GM23338 (cell line): ENCODE measurements around the gene CLIP2. TPM values are rescaled to one million over a fixed set of nuclear protein-coding genes. Genes with fewer than 3 reads are reported as not detected.

Source experiments
- ATAC-seq: fragments of 200-7000 bp; cut with Tn5 transposase; 3 replicates; pipeline ENCODE4 v1.9.1; 2020
- DNase-seq: peaks from one replicate; pipeline ENCODE4 v3.0.0-alpha.2; 2015; ENCODE audit warnings: low spot score
- H2AFZ ChIP-seq: fragments of 200-600 bp; sonication (generic); 2 replicates; pipeline ENCODE4 v1.8.0; 2016; ENCODE audit warnings: antibody characterized with exemption, mild to moderate bottlenecking, moderate library complexity
- H3F3A ChIP-seq: fragments of 200-600 bp; sonication (generic); replicated peaks from 2 replicates; pipeline ENCODE4 v1.8.0; 2017; ENCODE audit warnings: antibody characterized with exemption, mixed run types, low read depth
- H3K27ac ChIP-seq: fragments of 200-600 bp; sonication (generic); 2 replicates; pipeline ENCODE4 v1.6.1; 2016; ENCODE audit warnings: low read depth
- H3K27me3 ChIP-seq: fragments of 200-600 bp; sonication (generic); 2 replicates; pipeline ENCODE4 v1.8.0; 2016; ENCODE audit warnings: mild to moderate bottlenecking, mixed run types, moderate library complexity; ENCODE audit not compliant: insufficient read depth
- H3K36me3 ChIP-seq: fragments of 200-600 bp; sonication (generic); 2 replicates; pipeline ENCODE4 v1.8.0; 2016; ENCODE audit warnings: mild to moderate bottlenecking; ENCODE audit not compliant: insufficient read depth
- H3K4me1 ChIP-seq: fragments of 200-600 bp; sonication (generic); 2 replicates; pipeline ENCODE4 v1.8.0; 2016; ENCODE audit warnings: mild to moderate bottlenecking, moderate library complexity; ENCODE audit not compliant: insufficient read depth
- H3K4me2 ChIP-seq: fragments of 200-600 bp; sonication (generic); 2 replicates; pipeline ENCODE4 v1.7.1; 2017; ENCODE audit warnings: mixed run types
- H3K4me3 ChIP-seq: fragments of 200-600 bp; sonication (generic); 2 replicates; pipeline ENCODE4 v1.6.1; 2016; ENCODE audit warnings: mixed run types
- H3K79me2 ChIP-seq: fragments of 200-600 bp; sonication (generic); replicated peaks from 2 replicates; pipeline ENCODE4 v1.8.0; 2017; ENCODE audit warnings: mild to moderate bottlenecking; ENCODE audit not compliant: insufficient read depth
- H3K9me2 ChIP-seq: fragments of 200-600 bp; sonication (generic); 2 replicates; pipeline ENCODE4 v1.8.0; 2017; ENCODE audit not compliant: insufficient read depth
- H4K20me1 ChIP-seq: fragments of 200-600 bp; sonication (generic); replicated peaks from 2 replicates; pipeline ENCODE4 v1.8.0; 2017; ENCODE audit warnings: mild to moderate bottlenecking; ENCODE audit not compliant: insufficient read depth
- H3K27ac Mint-ChIP-seq: 2 replicates; pipeline ENCODE4 v1.8.0; 2020; ENCODE audit warnings: inconsistent platforms, mild to moderate bottlenecking, moderate library complexity, mixed read lengths
- H3K27me3 Mint-ChIP-seq: 3 replicates; pipeline ENCODE4 v1.8.0; 2022; ENCODE audit warnings: low read depth, mild to moderate bottlenecking, moderate library complexity, mixed read lengths, inconsistent platforms; ENCODE audit not compliant: insufficient read depth, poor library complexity
- H3K36me3 Mint-ChIP-seq: 3 replicates; pipeline ENCODE4 v1.8.0; 2021; ENCODE audit warnings: low read depth, mild to moderate bottlenecking, inconsistent platforms, moderate library complexity, mixed read lengths
- H3K4me1 Mint-ChIP-seq: 3 replicates; pipeline ENCODE4 v1.8.0; 2020; ENCODE audit warnings: mild to moderate bottlenecking, inconsistent platforms, mixed read lengths
- H3K4me3 Mint-ChIP-seq: 3 replicates; pipeline ENCODE4 v1.8.0; 2021; ENCODE audit warnings: moderate library complexity, mild to moderate bottlenecking, inconsistent platforms, mixed read lengths
- H3K9me3 Mint-ChIP-seq: 3 replicates; pipeline ENCODE4 v1.8.0; 2020; ENCODE audit warnings: moderate library complexity, mild to moderate bottlenecking, inconsistent platforms, mixed read lengths
- CREB1 ChIP-seq: fragments of 250-450 bp; sonication (Bioruptor Pico); IDR thresholded peaks from 2 replicates; pipeline ENCODE4 v1.5.0; 2020; ENCODE audit warnings: low read depth, mild to moderate bottlenecking, moderate library complexity
- EZH2phosphoT487 ChIP-seq: fragments of 200-600 bp; sonication (generic); IDR thresholded peaks from one replicate; pipeline ENCODE4 v1.8.1; 2018; ENCODE audit warnings: antibody characterized with exemption; ENCODE audit not compliant: unreplicated experiment
- JUNB ChIP-seq: IDR thresholded peaks from one replicate; pipeline ENCODE4 v1.6.1; 2016; ENCODE audit warnings: antibody characterized with exemption; ENCODE audit not compliant: unreplicated experiment
- NANOG ChIP-seq: IDR thresholded peaks from 2 replicates; pipeline ENCODE4 v1.6.1; 2016; ENCODE audit warnings: antibody characterized with exemption, borderline replicate concordance
- POLR2AphosphoS5 ChIP-seq: IDR thresholded peaks from 2 replicates; pipeline ENCODE4 v1.6.1; 2016; ENCODE audit warnings: antibody characterized with exemption, low read depth
- REST ChIP-seq: IDR thresholded peaks from one replicate; pipeline ENCODE4 v1.6.1; 2018; ENCODE audit warnings: antibody characterized with exemption; ENCODE audit not compliant: unreplicated experiment
- STAT1 ChIP-seq: IDR thresholded peaks from one replicate; pipeline ENCODE4 v1.6.1; 2016; ENCODE audit warnings: antibody characterized with exemption; ENCODE audit not compliant: unreplicated experiment
- ZNF114 ChIP-seq: fragments of 250-450 bp; sonication (Bioruptor Pico); IDR thresholded peaks from 2 replicates; pipeline ENCODE4 v1.5.0; 2020; ENCODE audit warnings: mild to moderate bottlenecking, moderate library complexity
- ZNF331 ChIP-seq: fragments of 250-450 bp; sonication (Bioruptor Pico); IDR thresholded peaks from 2 replicates; pipeline ENCODE4 v1.5.0; 2020; ENCODE audit warnings: low read depth, mild to moderate bottlenecking, moderate library complexity
- polyA plus RNA-seq: library from polyadenylated mRNA; unstranded; fragments of >200 nt; fragmentation: Nextera tagmentation; extraction: Ambion mirVana; gene quantifications from 2 replicates; pipeline ENCODE4 v1.2.1, GENCODE V29; 2016
- total RNA-seq: library from RNA; depleted of rRNA; stranded (reverse); fragments of >200 nt; shearing (Covaris generic); gene quantifications from 2 replicates; pipeline ENCODE4 v1.2.3, GENCODE V29; 2014
- TF ChIP-seq, protein P1 (sequence below): IDR thresholded peaks from 2 replicates; pipeline ENCODE4 v1.6.1; 2016; ENCODE audit warnings: antibody characterized with exemption
- TF ChIP-seq, protein P2 (sequence below), 2 experiments: fragments of 200-600 bp in 1 of 2; sonication (generic) in 1 of 2; conservative IDR thresholded peaks; 2 replicates each; pipeline versions ENCODE4 v1.5.1 to v1.6.1; 2016 to 2017; ENCODE audit warnings: antibody characterized with exemption in 2 of 2, low read depth in 2 of 2, mild to moderate bottlenecking in 2 of 2, moderate library complexity in 1 of 2

Gene CLIP2
- total and polyA plus RNA-seq, 2 experiments from 2014 or later, result 8.1 to 51.9 TPM

DNA sequence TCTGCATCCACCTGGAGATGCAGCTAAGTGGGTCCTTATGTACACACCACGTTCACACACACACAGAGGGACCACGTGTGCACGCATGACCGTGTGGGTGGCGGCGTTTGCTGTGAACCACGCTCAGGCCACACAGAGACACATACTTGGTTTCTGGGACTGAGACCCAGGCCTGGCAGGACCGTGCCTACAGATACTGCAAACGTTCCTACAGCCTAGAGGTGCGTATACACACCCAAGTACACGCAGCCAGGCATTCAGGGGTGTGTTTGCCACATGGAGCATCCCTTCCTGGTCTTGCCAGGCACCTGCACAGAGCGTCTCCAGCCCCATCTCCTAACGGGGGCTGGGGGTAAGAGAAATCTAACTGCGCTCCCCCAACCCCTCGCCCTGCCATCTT, 115.5 kb downstream of the CLIP2 start (continued):
- TF ChIP-seq, protein P1, sequence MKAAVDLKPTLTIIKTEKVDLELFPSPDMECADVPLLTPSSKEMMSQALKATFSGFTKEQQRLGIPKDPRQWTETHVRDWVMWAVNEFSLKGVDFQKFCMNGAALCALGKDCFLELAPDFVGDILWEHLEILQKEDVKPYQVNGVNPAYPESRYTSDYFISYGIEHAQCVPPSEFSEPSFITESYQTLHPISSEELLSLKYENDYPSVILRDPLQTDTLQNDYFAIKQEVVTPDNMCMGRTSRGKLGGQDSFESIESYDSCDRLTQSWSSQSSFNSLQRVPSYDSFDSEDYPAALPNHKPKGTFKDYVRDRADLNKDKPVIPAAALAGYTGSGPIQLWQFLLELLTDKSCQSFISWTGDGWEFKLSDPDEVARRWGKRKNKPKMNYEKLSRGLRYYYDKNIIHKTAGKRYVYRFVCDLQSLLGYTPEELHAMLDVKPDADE, result no peak
- TF ChIP-seq, protein P2, sequence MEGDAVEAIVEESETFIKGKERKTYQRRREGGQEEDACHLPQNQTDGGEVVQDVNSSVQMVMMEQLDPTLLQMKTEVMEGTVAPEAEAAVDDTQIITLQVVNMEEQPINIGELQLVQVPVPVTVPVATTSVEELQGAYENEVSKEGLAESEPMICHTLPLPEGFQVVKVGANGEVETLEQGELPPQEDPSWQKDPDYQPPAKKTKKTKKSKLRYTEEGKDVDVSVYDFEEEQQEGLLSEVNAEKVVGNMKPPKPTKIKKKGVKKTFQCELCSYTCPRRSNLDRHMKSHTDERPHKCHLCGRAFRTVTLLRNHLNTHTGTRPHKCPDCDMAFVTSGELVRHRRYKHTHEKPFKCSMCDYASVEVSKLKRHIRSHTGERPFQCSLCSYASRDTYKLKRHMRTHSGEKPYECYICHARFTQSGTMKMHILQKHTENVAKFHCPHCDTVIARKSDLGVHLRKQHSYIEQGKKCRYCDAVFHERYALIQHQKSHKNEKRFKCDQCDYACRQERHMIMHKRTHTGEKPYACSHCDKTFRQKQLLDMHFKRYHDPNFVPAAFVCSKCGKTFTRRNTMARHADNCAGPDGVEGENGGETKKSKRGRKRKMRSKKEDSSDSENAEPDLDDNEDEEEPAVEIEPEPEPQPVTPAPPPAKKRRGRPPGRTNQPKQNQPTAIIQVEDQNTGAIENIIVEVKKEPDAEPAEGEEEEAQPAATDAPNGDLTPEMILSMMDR (conservative IDR thresholded peaks at IDR 0.05; ENCODE audit: low read depth in 2 of 2), result no peak
- no peak for TF ChIP-seq ZNF331 (CRISPR knock-in tag)
- TF ChIP-seq ZNF114 (CRISPR knock-in tag), result no peak

- Mint-ChIP-seq H3K36me3 (peaks cover 22% of the 10 kb centered on the region), H3K4me3 (no peak overlapping the region), H3K9me3 (no peaks in the 10 kb centered on the region), H3K27ac (no peak overlapping the region), H3K4me1 (peaks cover 12% of the 10 kb centered on the region; the same call in 1 of the 3 replicates), H3K27me3 (peaks cover 14% of the 10 kb centered on the region)
- DNase-seq (peak; percentile 91), ATAC-seq (peak; percentile 81)
- Histone ChIP-seq H4K20me1 (no peaks in the 10 kb centered on the region; the same call in 1 of the 2 replicates), H3K9me2 (no peaks in the 10 kb centered on the region), H3F3A (peaks cover 6% of the 10 kb centered on the region; the same call in 1 of the 2 replicates), H2AFZ (no peak overlapping the region), H3K4me3 (peak overlapping the region; percentile 42), H3K4me1 (no peaks in the 10 kb centered on the region), H3K27ac (no peak overlapping the region), H3K27me3 (no peaks in the 10 kb centered on the region), H3K4me2 (peak overlapping the region; percentile 79), H3K36me3 (no peaks in the 10 kb centered on the region), H3K79me2 (no peaks in the 10 kb centered on the region)
- TF ChIP-seq NANOG, result no peak
- no peak for TF ChIP-seq REST
- no peak for TF ChIP-seq JUNB
- TF ChIP-seq CREB1, result 0 out of 2 replicates have a peak, but pooled peaks have one; percentile 18
- TF ChIP-seq EZH2phosphoT487, result no peak
- TF ChIP-seq, protein P1, result no peak
- peak; percentile 40 for TF ChIP-seq POLR2AphosphoS5
- no peak for TF ChIP-seq STAT1
- no peak for TF ChIP-seq ZNF331 (CRISPR knock-in tag)
Measured at GRCh38 chr7:74405191-74405898, 116.1 kb downstream of the CLIP2 start.
